DOHH2 (cell line): ENCODE data around the gene FBXO15.

ENCODE experiments used
- H3F3A ChIP-seq: fragments of 200-600 bp; sonication (generic), shearing (Covaris generic); 2 replicates; pipeline ENCODE4 v1.6.0; 2016; ENCODE audit warnings: antibody characterized with exemption, mild to moderate bottlenecking; ENCODE audit not compliant: control insufficient read depth, insufficient read depth
- H3K27ac ChIP-seq: fragments of 200-600 bp; sonication (generic); 2 replicates; pipeline ENCODE4 v1.5.1; 2014; ENCODE audit warnings: low read depth, mild to moderate bottlenecking, low read length, moderate library complexity
- H3K27me3 ChIP-seq: fragments of 200-600 bp; sonication (generic); 2 replicates; pipeline ENCODE4 v1.6.1; 2014; ENCODE audit warnings: mild to moderate bottlenecking, low read length, mixed read lengths; ENCODE audit not compliant: control insufficient read depth
- H3K36me3 ChIP-seq: fragments of 200-600 bp; sonication (generic); 2 replicates; pipeline ENCODE4 v1.6.1; 2014; ENCODE audit warnings: mild to moderate bottlenecking, low read length, moderate library complexity, mixed read lengths; ENCODE audit not compliant: control insufficient read depth
- H3K4me1 ChIP-seq: fragments of 200-600 bp; sonication (generic); 2 replicates; pipeline ENCODE4 v1.6.1; 2014; ENCODE audit warnings: mild to moderate bottlenecking, low read length, mixed read lengths; ENCODE audit not compliant: control insufficient read depth
- H3K4me2 ChIP-seq: fragments of 200-600 bp; sonication (generic); 2 replicates; pipeline ENCODE4 v1.6.0; 2014; ENCODE audit warnings: mild to moderate bottlenecking, low read length, moderate library complexity
- H3K4me3 ChIP-seq: fragments of 200-600 bp; sonication (generic); 2 replicates; pipeline ENCODE4 v1.5.1; 2014; ENCODE audit warnings: mild to moderate bottlenecking, low read length, mixed read lengths
- H3K79me2 ChIP-seq: fragments of 200-600 bp; sonication (generic); 2 replicates; pipeline ENCODE4 v1.6.1; 2014; ENCODE audit warnings: mild to moderate bottlenecking, low read length, mixed read lengths; ENCODE audit not compliant: control insufficient read depth
- H3K9me2 ChIP-seq: fragments of 200-600 bp; sonication (generic); replicated peaks from 2 replicates; pipeline ENCODE4 v1.6.1; 2014; ENCODE audit warnings: mild to moderate bottlenecking, low read length, mixed read lengths; ENCODE audit not compliant: control insufficient read depth
- H3K9me3 ChIP-seq: fragments of 200-600 bp; sonication (generic); 2 replicates; pipeline ENCODE4 v1.6.1; 2014; ENCODE audit warnings: antibody characterized with exemption, low read length, mixed read lengths; ENCODE audit not compliant: control insufficient read depth, insufficient read depth
- H4K20me1 ChIP-seq: fragments of 200-600 bp; sonication (generic); 2 replicates; pipeline ENCODE4 v1.6.0; 2014; ENCODE audit warnings: low read depth, mild to moderate bottlenecking, antibody characterized with exemption, low read length, moderate library complexity; ENCODE audit not compliant: control insufficient read depth, insufficient read depth
- EZH2phosphoT487 ChIP-seq: fragments of 200-600 bp; sonication (generic); IDR thresholded peaks from 2 replicates; pipeline ENCODE4 v1.6.1; 2017; ENCODE audit warnings: borderline replicate concordance, mild to moderate bottlenecking, antibody characterized with exemption, low read length, moderate library complexity, mixed read lengths
- TF ChIP-seq, protein P1 (sequence below): fragments of 200-600 bp; sonication (generic); IDR thresholded peaks from one replicate; pipeline ENCODE4 v1.5.1; 2014; ENCODE audit warnings: antibody characterized with exemption, mild to moderate bottlenecking, low read depth, low read length; ENCODE audit not compliant: poor library complexity, severe bottlenecking

FBXO15 gene

DNA sequence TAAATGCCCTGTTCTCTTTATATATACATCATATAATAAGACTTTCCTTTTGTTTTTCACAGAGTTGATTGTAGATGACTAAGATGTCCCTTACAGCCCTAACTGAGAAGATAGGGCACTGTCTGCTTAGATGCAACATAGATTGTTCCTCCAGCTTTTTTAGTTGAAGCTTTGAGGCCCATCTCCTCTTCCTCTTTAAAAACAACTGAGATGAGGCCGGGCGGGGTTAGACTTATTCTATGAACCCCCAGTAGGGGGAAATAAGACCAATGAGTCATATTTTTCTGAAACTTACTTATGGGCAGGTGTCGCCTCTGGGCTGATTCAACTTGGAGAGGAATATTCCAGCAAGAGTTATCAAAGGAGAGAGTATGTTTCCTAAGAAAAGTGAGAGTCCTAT lies 84.6 kb downstream of the FBXO15 start:
- Histone ChIP-seq H3K9me3 (no peaks in the 10 kb centered on the region), H3K4me2 (no peak overlapping the region), H3K79me2 (no peaks in the 10 kb centered on the region), H4K20me1 (no peaks in the 10 kb centered on the region), H3K27me3 (no peaks in the 10 kb centered on the region), H3K27ac (no peak overlapping the region), H3K9me2 (no peaks in the 10 kb centered on the region), H3K4me1 (peaks cover 36% of the 10 kb centered on the region), H3F3A (no peaks in the 10 kb centered on the region), H3K36me3 (no peaks in the 10 kb centered on the region), H3K4me3 (no peak overlapping the region)
- TF ChIP-seq EZH2phosphoT487, result no peak
- TF ChIP-seq, protein P1, sequence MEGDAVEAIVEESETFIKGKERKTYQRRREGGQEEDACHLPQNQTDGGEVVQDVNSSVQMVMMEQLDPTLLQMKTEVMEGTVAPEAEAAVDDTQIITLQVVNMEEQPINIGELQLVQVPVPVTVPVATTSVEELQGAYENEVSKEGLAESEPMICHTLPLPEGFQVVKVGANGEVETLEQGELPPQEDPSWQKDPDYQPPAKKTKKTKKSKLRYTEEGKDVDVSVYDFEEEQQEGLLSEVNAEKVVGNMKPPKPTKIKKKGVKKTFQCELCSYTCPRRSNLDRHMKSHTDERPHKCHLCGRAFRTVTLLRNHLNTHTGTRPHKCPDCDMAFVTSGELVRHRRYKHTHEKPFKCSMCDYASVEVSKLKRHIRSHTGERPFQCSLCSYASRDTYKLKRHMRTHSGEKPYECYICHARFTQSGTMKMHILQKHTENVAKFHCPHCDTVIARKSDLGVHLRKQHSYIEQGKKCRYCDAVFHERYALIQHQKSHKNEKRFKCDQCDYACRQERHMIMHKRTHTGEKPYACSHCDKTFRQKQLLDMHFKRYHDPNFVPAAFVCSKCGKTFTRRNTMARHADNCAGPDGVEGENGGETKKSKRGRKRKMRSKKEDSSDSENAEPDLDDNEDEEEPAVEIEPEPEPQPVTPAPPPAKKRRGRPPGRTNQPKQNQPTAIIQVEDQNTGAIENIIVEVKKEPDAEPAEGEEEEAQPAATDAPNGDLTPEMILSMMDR, result peak; percentile 19

DNA sequence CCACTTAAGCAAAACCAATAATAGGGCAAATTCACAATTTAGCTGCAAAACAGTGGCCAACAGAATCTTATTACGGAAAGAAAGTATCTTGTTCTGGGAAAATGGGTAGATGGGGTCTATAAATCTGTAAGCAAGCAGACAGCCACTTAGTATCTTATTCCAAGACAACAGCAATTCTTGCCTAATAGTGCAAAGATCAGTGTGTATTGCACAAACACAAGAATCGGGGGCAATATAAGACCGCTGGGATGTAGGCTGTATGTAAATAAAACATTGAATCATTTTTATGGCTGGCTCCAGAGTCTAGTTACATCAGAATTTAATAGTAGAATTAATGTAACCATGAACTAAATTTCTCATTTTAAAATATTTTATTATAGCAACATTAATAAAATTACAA lies 85.6 kb downstream of the FBXO15 start:
- no peaks in the 10 kb centered on the region for H4K20me1 ChIP-seq
- no peak for TF ChIP-seq EZH2phosphoT487
- TF ChIP-seq, protein P1, result no peak
- H3K27me3 ChIP-seq, result no peaks in the 10 kb centered on the region
- H3K9me3 ChIP-seq, result no peaks in the 10 kb centered on the region
- no peaks in the 10 kb centered on the region for H3K36me3 ChIP-seq
- no peak overlapping the region for H3K4me3 ChIP-seq
- no peaks in the 10 kb centered on the region for H3F3A ChIP-seq
- H3K9me2 ChIP-seq, result no peaks in the 10 kb centered on the region
- H3K4me2 ChIP-seq, result no peak overlapping the region
- peaks cover 36% of the 10 kb centered on the region for H3K4me1 ChIP-seq
- H3K27ac ChIP-seq, result no peak overlapping the region
- no peaks in the 10 kb centered on the region for H3K79me2 ChIP-seq

DNA sequence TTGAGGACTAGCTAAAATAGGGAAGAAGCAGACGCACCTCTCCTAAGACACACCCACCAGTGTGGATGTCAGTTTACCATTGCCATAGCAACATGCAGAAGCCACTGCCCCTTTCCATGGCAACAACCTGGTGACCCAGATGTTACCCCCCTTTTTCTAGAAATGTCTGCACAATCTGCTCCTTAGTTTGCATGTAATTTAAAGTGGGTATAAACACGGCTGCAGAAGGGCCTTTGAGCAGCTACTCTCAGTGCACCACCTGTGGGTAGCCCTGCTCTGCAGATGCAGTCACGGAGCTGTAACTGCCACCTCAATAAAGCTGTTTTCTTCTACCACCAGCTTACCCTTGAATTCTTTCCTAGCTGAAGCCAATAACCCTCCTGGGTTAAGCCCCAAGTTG lies 87.1 kb downstream of the FBXO15 start:
- Histone ChIP-seq H3K27ac (no peak overlapping the region), H3K79me2 (no peaks in the 10 kb centered on the region), H3F3A (no peaks in the 10 kb centered on the region), H4K20me1 (no peaks in the 10 kb centered on the region), H3K9me2 (no peaks in the 10 kb centered on the region), H3K4me3 (no peak overlapping the region), H3K4me1 (peaks cover 34% of the 10 kb centered on the region), H3K36me3 (no peaks in the 10 kb centered on the region), H3K9me3 (no peaks in the 10 kb centered on the region), H3K27me3 (no peaks in the 10 kb centered on the region), H3K4me2 (no peak overlapping the region)
- no peak for TF ChIP-seq EZH2phosphoT487
- TF ChIP-seq, protein P1, result no peak

- Histone ChIP-seq H3K27me3 (no peaks in the 10 kb centered on the region), H3K9me3 (no peaks in the 10 kb centered on the region), H3K4me1 (no peaks in the 10 kb centered on the region), H3K36me3 (no peaks in the 10 kb centered on the region), H3K4me2 (no peak overlapping the region), H3K9me2 (no peaks in the 10 kb centered on the region), H3F3A (no peaks in the 10 kb centered on the region), H3K27ac (no peak overlapping the region), H3K4me3 (no peak overlapping the region), H4K20me1 (no peaks in the 10 kb centered on the region), H3K79me2 (no peaks in the 10 kb centered on the region)
- no peak for TF ChIP-seq EZH2phosphoT487
- TF ChIP-seq, protein P1, result no peak
Observed at GRCh38 chr18:74050807-74051206, 96.8 kb downstream of the FBXO15 start.
